Measurements from ENCODE around the gene TBC1D2B.
A peak's percentile ranks its signal among the peaks of the same experiment; 100 is the strongest.

TBC1D2B gene

DNA sequence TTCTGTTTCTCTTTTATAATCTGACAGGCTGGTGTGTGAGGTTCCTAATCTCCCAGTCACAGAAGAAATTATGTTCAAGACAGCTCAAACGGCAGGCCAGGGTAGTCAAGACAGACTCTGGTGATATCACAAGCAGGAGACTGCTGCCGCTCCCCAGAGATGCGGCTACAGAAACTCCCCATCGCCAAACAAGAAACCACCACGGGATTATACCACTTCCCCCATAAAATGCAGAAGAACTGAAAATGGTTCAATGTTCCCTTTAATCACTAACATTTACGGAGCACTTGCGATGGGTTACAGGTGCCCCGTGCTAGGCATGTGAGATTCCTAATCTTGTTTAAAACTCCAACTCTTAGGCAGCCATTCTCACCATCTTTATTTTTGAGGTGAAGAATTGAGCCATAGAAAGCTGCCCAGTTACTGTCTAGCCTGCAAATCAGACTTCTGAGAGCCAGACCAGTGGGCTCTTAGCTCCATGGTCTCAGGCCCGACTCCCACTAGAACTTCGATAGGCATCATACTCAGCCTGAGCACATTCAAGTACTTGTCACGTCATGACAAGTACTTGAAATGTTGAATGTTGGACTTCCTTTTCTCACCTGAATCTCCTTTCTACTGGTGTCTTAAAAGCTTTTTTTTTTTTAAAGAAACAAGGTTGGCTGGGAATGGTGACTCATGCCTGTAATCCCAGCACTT is 58.4 kb downstream of the TBC1D2B start:
- Histone ChIP-seq H3K4me3 (ENCODE audit: low read depth in 1 of 2, low read length in 1 of 2) (peak overlapping the region; percentile 21 to 38), H3K4me1 (ENCODE audit: control insufficient read depth in 1 of 2, insufficient read depth in 1 of 2, low read depth in 1 of 2, low read length in 1 of 2) (peaks cover 64 to 75% of the 10 kb centered on the region in 2 experiments), H3K27me3 (no peaks in the 10 kb centered on the region), H3K9me3 (no peaks in the 10 kb centered on the region), H3K27ac (peak overlapping the region; percentile 89), H3K36me3 (peaks cover 53% of the 10 kb centered on the region)
- TF ChIP-seq, protein P1, sequence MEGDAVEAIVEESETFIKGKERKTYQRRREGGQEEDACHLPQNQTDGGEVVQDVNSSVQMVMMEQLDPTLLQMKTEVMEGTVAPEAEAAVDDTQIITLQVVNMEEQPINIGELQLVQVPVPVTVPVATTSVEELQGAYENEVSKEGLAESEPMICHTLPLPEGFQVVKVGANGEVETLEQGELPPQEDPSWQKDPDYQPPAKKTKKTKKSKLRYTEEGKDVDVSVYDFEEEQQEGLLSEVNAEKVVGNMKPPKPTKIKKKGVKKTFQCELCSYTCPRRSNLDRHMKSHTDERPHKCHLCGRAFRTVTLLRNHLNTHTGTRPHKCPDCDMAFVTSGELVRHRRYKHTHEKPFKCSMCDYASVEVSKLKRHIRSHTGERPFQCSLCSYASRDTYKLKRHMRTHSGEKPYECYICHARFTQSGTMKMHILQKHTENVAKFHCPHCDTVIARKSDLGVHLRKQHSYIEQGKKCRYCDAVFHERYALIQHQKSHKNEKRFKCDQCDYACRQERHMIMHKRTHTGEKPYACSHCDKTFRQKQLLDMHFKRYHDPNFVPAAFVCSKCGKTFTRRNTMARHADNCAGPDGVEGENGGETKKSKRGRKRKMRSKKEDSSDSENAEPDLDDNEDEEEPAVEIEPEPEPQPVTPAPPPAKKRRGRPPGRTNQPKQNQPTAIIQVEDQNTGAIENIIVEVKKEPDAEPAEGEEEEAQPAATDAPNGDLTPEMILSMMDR (IDR thresholded peaks at IDR 0.05) = no peak

DNA sequence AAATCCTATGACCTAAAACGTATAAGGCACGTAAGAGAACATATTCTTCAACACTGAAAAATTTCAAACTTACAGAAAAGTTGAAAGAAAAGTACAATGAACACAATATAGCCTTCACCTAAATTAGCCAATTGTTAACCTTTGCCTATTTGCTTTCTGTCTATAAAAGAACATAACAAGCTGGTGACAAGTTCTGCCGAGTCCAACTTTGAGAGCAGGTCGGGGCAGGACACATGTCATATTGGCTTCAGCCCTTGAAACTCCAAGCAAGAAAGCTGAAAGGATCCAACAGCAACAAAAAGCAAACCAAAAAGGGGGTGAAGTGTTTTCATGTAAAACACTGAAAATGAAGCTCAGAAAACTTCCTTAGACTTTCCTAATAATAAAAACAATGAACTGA is 59.1 kb downstream of the TBC1D2B start:
- peaks cover 57 to 69% of the 10 kb centered on the region in 2 experiments for H3K4me1 ChIP-seq (ENCODE audit: control insufficient read depth in 1 of 2, insufficient read depth in 1 of 2, low read depth in 1 of 2, low read length in 1 of 2)
- TF ChIP-seq, protein P1 (IDR thresholded peaks at IDR 0.05) = no peak
- H3K27ac ChIP-seq = peak overlapping the region; percentile 89
- H3K4me3 ChIP-seq (ENCODE audit: low read depth in 1 of 2, low read length in 1 of 2) = peak overlapping the region; percentile 21 to 38
- H3K36me3 ChIP-seq = peaks cover 53% of the 10 kb centered on the region
- no peaks in the 10 kb centered on the region for H3K27me3 ChIP-seq
- no peaks in the 10 kb centered on the region for H3K9me3 ChIP-seq

GRCh38 chr15:78016860-78017259 is 60.7 kb downstream of the TBC1D2B start:
- H3K27me3 ChIP-seq = no peaks in the 10 kb centered on the region
- TF ChIP-seq, protein P1 (IDR thresholded peaks at IDR 0.05) = no peak
- H3K4me3 ChIP-seq (ENCODE audit: low read depth in 1 of 2, low read length in 1 of 2) = no peak overlapping the region
- no peaks in the 10 kb centered on the region for H3K9me3 ChIP-seq
- H3K36me3 ChIP-seq = peaks cover 61% of the 10 kb centered on the region
- H3K4me1 ChIP-seq (ENCODE audit: control insufficient read depth in 1 of 2, insufficient read depth in 1 of 2, low read depth in 1 of 2, low read length in 1 of 2) = peaks cover 61 to 67% of the 10 kb centered on the region in 2 experiments
- H3K27ac ChIP-seq = peak overlapping the region; percentile 23

- TF ChIP-seq, protein P1 (IDR thresholded peaks at IDR 0.05) = no peak
- H3K36me3 ChIP-seq = peaks cover 81% of the 10 kb centered on the region
These were observed 64.9 kb downstream of the TBC1D2B start for GRCh38 chr15:78012643-78013077.

DNA sequence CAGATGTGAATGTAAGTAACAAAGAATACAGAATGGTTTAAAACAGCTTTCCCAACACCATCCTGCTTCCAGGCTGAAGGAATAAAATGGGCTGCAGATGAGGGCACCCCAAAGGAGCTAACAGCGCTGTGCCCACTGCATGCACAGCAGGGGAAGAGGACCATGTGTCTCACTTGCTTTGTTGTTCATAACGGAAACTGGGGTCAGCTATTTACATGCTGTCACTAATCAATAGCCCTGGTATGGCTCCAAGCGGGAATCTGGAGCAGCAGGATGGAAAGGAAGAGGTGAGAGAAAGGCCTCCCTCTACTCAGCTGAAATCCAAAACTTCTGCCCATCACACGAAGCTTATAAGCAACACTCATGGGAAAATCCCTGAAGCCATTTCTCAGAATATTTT is 67.4 kb downstream of the TBC1D2B start:
- H3K36me3 ChIP-seq = peaks cover 78% of the 10 kb centered on the region
- no peaks in the 10 kb centered on the region for H3K9me3 ChIP-seq

More at GRCh38 chr15:78012643-78013077, 64.9 kb downstream of the TBC1D2B start:
- Histone ChIP-seq H3K27me3 (no peaks in the 10 kb centered on the region), H3K4me3 (ENCODE audit: low read depth in 1 of 2, low read length in 1 of 2) (no peak overlapping the region), H3K9me3 (no peaks in the 10 kb centered on the region), H3K4me1 (ENCODE audit: control insufficient read depth in 1 of 2, insufficient read depth in 1 of 2, low read depth in 1 of 2, low read length in 1 of 2) (peaks cover 32 to 33% of the 10 kb centered on the region in 2 experiments), H3K27ac (peak overlapping the region; percentile 70)

More for the DNA sequence above, 67.4 kb downstream of the TBC1D2B start:
- Histone ChIP-seq H3K4me3 (ENCODE audit: low read depth in 1 of 2, low read length in 1 of 2) (no peak overlapping the region), H3K4me1 (ENCODE audit: control insufficient read depth in 1 of 2, insufficient read depth in 1 of 2, low read depth in 1 of 2, low read length in 1 of 2) (peaks cover 47 to 50% of the 10 kb centered on the region in 2 experiments), H3K27ac (no peak overlapping the region), H3K27me3 (no peaks in the 10 kb centered on the region)
- TF ChIP-seq, protein P1 (IDR thresholded peaks at IDR 0.05) = no peak

Measured in neutrophil (primary cell).